ENCODE results near the gene METTL18. TPM values are rescaled to one million over a fixed set of nuclear protein-coding genes. Genes with fewer than 3 reads are reported as not detected.
A peak's percentile ranks its signal among the peaks of the same experiment; 100 is the strongest.

Gene METTL18
- polyA plus RNA-seq, 1 of the 3 experiments (the other 2 are of a cell fraction) = 1.7 TPM

GRCh38 chr1:169794530-169795416 lies at the start of gene METTL18 (continued):
- no peak for TF ChIP-seq EZH2phosphoT487 (IDR thresholded peaks at IDR 0.05; ENCODE audit: borderline replicate concordance, low read depth)
- peak; percentile 90 for TF ChIP-seq TAF1 (IDR thresholded peaks at IDR 0.05; ENCODE audit: borderline replicate concordance, low read depth, low read length)
- TF ChIP-seq GABPA (IDR thresholded peaks at IDR 0.05; ENCODE audit: low read depth) = peak; percentile 83
- peak; percentile 73; the same call in 1 of the 2 replicates for TF ChIP-seq YY1 (IDR thresholded peaks at IDR 0.05; ENCODE audit: low read depth)
- no peak for TF ChIP-seq TEAD4 (IDR thresholded peaks at IDR 0.05; ENCODE audit: borderline replicate concordance, insufficient read depth)
- no peak for TF ChIP-seq SMC3 (IDR thresholded peaks at IDR 0.05; ENCODE audit: low read depth, low read length)
- no peak for TF ChIP-seq CTCF (IDR thresholded peaks at IDR 0.05)
- TF ChIP-seq RFX5 (IDR thresholded peaks at IDR 0.05; ENCODE audit: low read length) = no peak
- 0 out of 2 replicates have a peak, but pooled peaks have one; percentile 12 for TF ChIP-seq USF1 (IDR thresholded peaks at IDR 0.05; ENCODE audit: borderline replicate concordance, low read depth)
- no peak for TF ChIP-seq NFIC (IDR thresholded peaks at IDR 0.05; ENCODE audit: borderline replicate concordance)
- no peak for TF ChIP-seq JUND (IDR thresholded peaks at IDR 0.05)

GRCh38 chr1:169838942-169839341 lies 44.2 kb upstream of the METTL18 start:
- H3K27ac ChIP-seq (ENCODE audit: low read depth in 2 of 2, low read length in 1 of 2) = no peak overlapping the region
- H3K9ac ChIP-seq = no peak overlapping the region
- peaks cover 17 to 42% of the 10 kb centered on the region in 2 experiments for H3K36me3 ChIP-seq (replicated peaks in 1 of 2; ENCODE audit: control insufficient read depth in 1 of 2, insufficient read depth in 2 of 2, low read length in 1 of 2)
- H3K79me2 ChIP-seq (ENCODE audit: insufficient read depth) = peaks cover 20% of the 10 kb centered on the region
- no peaks in the 10 kb centered on the region for H3K27me3 ChIP-seq (ENCODE audit: insufficient read depth)
- H3K9me2 ChIP-seq = no peaks in the 10 kb centered on the region
- no peak overlapping the region for H3K4me2 ChIP-seq
- no peak for DNase-seq
- 86% methylated on average over 4 of the region's 4 CpGs for WGBS (ENCODE audit: low lambda C conversion rate)
- TF ChIP-seq PBX3 (IDR thresholded peaks at IDR 0.05) (no peak), NRF1 (IDR thresholded peaks at IDR 0.05; ENCODE audit: low read depth, low read length) (no peak), RAD21 (IDR thresholded peaks at IDR 0.05; ENCODE audit: low read length) (no peak), USF2 (IDR thresholded peaks at IDR 0.05; ENCODE audit: borderline replicate concordance, low read depth, low read length) (no peak), RCOR1 (IDR thresholded peaks at IDR 0.05; ENCODE audit: low read length) (no peak), TCF12 (IDR thresholded peaks at IDR 0.05) (no peak), TEAD4 (IDR thresholded peaks at IDR 0.05; ENCODE audit: borderline replicate concordance, insufficient read depth) (no peak), RXRA (IDR thresholded peaks at IDR 0.05; ENCODE audit: borderline replicate concordance, low read depth) (no peak), EZH2phosphoT487 (IDR thresholded peaks at IDR 0.05; ENCODE audit: borderline replicate concordance, low read depth) (no peak), FOXJ3 (CRISPR knock-in tag; IDR thresholded peaks at IDR 0.05) (no peak), USF1 (IDR thresholded peaks at IDR 0.05; ENCODE audit: borderline replicate concordance, low read depth) (no peak), ELF1 (IDR thresholded peaks at IDR 0.05) (no peak)
- no peaks in the 10 kb centered on the region for H3K4me1 ChIP-seq (ENCODE audit: control insufficient read depth in 1 of 2, insufficient read depth in 2 of 2, low read depth in 1 of 2, low read length in 1 of 2)
- H3F3A ChIP-seq (replicated peaks; ENCODE audit: insufficient read depth) = no peaks in the 10 kb centered on the region
- no peak overlapping the region for H3K4me3 ChIP-seq (ENCODE audit: low read depth in 2 of 2, low read length in 1 of 2)
- no peaks in the 10 kb centered on the region for H3K9me3 ChIP-seq
- ChIA-PET POLR2A (no interaction called here), CTCF (no interaction called here)
- no peaks in the 10 kb centered on the region for H4K20me1 ChIP-seq (ENCODE audit: insufficient read depth)
- H2AFZ ChIP-seq (ENCODE audit: low read depth) = no peak overlapping the region

Measured in SK-N-SH (cell line).